Endometrial microvascular endothelial cells (primary cell): ENCODE data around the gene AGBL4. TPM values are rescaled to one million over a fixed set of nuclear protein-coding genes. Genes with fewer than 3 reads are reported as not detected.

Experiments
- in situ Hi-C: cut with HindIII; loops from 2 replicates; pipeline ENCODE4 v1.10.0; 2017; ENCODE audit warnings: low sequenced_read_pairs, low pct_unique_long_range_greater_than_20kb; ENCODE audit errors: inconsistent ontology term
- total RNA-seq: library from RNA; depleted of rRNA; stranded (reverse); fragments of >200 nt; gene quantifications from one replicate; pipeline ENCODE4 v1.2.3, GENCODE V29; 2015; ENCODE audit errors: inconsistent ontology term

AGBL4 gene
- total RNA-seq, 1 donor from 2014 or later, result not detected

GRCh38 chr1:49229555-49229954, 794.2 kb downstream of the AGBL4 start:
- in situ Hi-C loops, result no loop called here

- in situ Hi-C loops, result no loop called here
These were observed 797.0 kb downstream of the AGBL4 start for GRCh38 chr1:49226758-49227157.

GRCh38 chr1:49225464-49225863, 798.3 kb downstream of the AGBL4 start:
- in situ Hi-C loops, result no loop called here

GRCh38 chr1:49213301-49213700, 810.5 kb downstream of the AGBL4 start:
- in situ Hi-C loops, result no loop called here

GRCh38 chr1:49208712-49209111, 815.0 kb downstream of the AGBL4 start:
- in situ Hi-C loops, result no loop called here

GRCh38 chr1:49204720-49205119, 819.0 kb downstream of the AGBL4 start:
- in situ Hi-C loops, result no loop called here

- in situ Hi-C loops, result no loop called here
These were observed 823.0 kb downstream of the AGBL4 start for GRCh38 chr1:49200738-49201137.

GRCh38 chr1:49199564-49199963, 824.2 kb downstream of the AGBL4 start:
- in situ Hi-C loops, result no loop called here

- in situ Hi-C loops, result no loop called here
These were observed 826.7 kb downstream of the AGBL4 start for GRCh38 chr1:49197081-49197480.

GRCh38 chr1:49190138-49190537, 833.6 kb downstream of the AGBL4 start:
- in situ Hi-C loops, result no loop called here

- in situ Hi-C loops, result no loop called here
These were observed 836.7 kb downstream of the AGBL4 start for GRCh38 chr1:49187056-49187455.

- in situ Hi-C loops, result no loop called here
These were observed 838.2 kb downstream of the AGBL4 start for GRCh38 chr1:49185450-49185980.

GRCh38 chr1:49183489-49183888, 840.3 kb downstream of the AGBL4 start:
- in situ Hi-C loops, result no loop called here

- in situ Hi-C loops, result no loop called here
These were observed 842.7 kb downstream of the AGBL4 start for GRCh38 chr1:49181033-49181432.

GRCh38 chr1:49171941-49172593, 851.7 kb downstream of the AGBL4 start:
- in situ Hi-C loops, result no loop called here

- in situ Hi-C loops, result no loop called here
These were observed 857.7 kb downstream of the AGBL4 start for GRCh38 chr1:49166031-49166430.

GRCh38 chr1:49163031-49163430, 860.7 kb downstream of the AGBL4 start:
- in situ Hi-C loops, result no loop called here

- in situ Hi-C loops, result no loop called here
These were observed 863.1 kb downstream of the AGBL4 start for GRCh38 chr1:49160677-49161076.

- in situ Hi-C loops, result no loop called here
These were observed 887.0 kb downstream of the AGBL4 start for GRCh38 chr1:49136738-49137251.

- in situ Hi-C loops, result no loop called here
These were observed 898.0 kb downstream of the AGBL4 start for GRCh38 chr1:49125746-49126145.

GRCh38 chr1:49111931-49112330, 911.8 kb downstream of the AGBL4 start:
- in situ Hi-C loops, result no loop called here
